ENCODE results near the gene RDH5.

Gene RDH5, protein sequence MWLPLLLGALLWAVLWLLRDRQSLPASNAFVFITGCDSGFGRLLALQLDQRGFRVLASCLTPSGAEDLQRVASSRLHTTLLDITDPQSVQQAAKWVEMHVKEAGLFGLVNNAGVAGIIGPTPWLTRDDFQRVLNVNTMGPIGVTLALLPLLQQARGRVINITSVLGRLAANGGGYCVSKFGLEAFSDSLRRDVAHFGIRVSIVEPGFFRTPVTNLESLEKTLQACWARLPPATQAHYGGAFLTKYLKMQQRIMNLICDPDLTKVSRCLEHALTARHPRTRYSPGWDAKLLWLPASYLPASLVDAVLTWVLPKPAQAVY

DNA sequence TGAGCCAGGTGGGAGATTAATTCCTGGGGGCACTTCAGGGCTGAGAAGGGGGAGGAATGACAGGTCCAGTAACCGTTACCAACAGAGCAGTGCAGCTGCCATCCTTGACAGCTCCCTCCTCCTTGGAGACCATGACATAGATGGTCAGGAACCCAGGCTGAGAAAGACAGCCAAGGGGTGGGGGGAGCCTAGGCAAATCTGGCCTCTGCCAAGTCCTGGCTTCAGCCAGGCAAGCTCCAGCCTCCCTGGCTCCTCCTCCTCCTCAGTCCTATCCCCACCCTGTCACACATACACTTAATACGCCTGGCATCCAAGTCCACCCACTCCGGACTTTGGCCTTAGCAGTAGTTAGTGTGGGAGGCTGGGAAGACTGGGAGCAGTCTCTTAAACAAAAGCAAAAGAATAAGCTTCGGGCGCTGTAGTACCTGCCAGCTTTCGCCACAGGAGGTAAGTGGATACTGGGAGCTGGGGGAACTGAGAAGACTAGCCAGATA is at the start of gene RDH5:
Gene RDH5 (plus strand): TSS at position 323 of the 494 bp plus-strand sequence. CDS start 792 bp downstream, outside the sequence.
- no peak for FAIRE-seq

DNA sequence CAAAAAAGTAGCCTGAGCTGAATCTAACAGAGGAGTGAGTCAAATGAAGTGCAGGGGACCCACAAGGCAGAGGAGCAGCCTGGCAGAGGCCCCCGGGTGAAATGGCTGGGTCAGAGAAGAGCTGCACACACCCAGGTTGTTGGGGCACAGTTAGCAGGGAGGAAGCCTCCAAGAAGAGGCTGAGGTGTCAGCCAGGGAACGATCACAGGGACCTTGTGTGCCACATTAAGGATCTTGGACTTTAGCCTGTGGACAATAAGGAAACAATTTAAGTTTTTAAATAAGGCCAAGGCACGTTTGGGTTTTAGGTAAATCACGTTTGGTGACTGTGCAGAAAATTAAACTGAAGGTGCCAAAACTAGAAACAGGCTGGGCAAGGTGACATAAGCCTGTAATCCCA is 48.4 kb upstream of the RDH5 start:
- FAIRE-seq, result no peak

DNA sequence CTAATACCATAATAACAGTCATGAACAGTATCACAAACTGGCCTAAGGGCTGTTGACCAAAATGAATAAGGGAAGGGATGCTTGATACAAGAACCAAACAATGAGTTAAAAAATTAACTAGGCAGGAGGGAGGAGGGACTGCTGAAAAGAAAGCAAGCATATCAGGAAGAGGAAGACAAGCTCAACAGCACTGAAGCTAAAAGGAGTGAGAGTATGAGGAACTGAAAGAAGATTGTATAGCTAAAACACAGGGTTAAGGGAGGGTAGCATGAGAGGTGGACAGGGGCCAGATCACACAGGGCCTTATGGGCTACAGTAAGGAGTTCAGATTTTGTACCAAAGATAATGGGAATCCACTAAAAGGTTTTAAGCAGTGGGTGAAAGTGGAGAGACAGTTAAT is 46.6 kb upstream of the RDH5 start:
- FAIRE-seq, result no peak

DNA sequence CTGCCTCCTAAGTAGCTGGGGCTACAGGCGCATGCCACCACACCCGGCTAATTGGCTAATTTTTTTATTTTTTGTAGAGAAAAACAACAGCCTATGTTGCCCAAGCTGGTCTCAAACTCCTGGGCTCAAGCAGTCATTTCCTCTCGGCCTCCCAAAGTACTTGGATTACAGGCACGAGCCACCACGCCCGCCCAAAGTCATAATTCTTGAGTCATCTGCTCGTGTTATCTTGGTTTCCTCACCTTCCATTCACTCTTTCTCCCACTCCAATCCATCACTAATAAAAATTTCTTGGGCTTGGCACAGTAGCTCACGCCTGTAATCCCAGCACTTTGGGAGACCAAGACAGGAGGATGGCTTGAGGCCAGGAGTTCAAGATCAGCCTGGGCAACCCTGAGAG is 44.5 kb upstream of the RDH5 start:
- FAIRE-seq, result no peak

DNA sequence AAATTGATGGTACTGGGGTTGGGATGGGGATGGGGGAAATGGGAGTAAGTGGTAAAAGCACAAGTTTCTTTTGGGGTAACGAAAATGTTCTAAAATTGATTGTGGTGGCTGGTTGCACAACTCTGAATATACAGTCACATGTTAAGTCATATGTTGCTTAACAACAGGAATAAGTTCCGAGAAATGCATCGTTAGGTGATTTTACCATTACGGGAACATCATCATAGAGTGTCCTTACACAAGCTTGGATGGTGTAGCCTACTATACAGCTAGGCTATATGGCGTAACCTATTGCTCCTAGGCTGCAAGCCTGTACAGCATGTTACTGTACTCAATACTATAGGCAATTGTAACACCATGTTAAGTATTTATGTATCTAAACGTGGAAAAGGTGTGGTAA is 43.5 kb upstream of the RDH5 start:
- no peak for FAIRE-seq

DNA sequence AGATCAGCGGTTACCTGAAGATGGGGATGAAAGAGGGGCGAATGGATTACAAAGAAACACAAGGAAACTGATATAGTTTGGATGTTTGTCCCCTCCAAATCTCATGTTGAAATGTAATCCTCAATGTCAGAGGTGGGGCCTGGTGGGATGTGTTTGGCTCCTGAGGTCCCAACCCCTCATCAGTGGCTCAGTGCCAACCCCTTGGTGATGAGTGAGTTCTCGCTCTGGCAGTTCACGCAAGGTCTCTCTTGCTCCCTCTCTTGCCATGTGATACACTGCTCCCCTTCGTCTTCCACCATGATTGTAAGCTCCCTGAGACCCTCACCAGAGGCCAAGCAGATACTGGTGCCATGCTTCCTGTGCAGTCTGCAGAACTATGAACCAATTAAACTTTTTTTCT is 40.5 kb upstream of the RDH5 start:
- FAIRE-seq, result no peak

DNA sequence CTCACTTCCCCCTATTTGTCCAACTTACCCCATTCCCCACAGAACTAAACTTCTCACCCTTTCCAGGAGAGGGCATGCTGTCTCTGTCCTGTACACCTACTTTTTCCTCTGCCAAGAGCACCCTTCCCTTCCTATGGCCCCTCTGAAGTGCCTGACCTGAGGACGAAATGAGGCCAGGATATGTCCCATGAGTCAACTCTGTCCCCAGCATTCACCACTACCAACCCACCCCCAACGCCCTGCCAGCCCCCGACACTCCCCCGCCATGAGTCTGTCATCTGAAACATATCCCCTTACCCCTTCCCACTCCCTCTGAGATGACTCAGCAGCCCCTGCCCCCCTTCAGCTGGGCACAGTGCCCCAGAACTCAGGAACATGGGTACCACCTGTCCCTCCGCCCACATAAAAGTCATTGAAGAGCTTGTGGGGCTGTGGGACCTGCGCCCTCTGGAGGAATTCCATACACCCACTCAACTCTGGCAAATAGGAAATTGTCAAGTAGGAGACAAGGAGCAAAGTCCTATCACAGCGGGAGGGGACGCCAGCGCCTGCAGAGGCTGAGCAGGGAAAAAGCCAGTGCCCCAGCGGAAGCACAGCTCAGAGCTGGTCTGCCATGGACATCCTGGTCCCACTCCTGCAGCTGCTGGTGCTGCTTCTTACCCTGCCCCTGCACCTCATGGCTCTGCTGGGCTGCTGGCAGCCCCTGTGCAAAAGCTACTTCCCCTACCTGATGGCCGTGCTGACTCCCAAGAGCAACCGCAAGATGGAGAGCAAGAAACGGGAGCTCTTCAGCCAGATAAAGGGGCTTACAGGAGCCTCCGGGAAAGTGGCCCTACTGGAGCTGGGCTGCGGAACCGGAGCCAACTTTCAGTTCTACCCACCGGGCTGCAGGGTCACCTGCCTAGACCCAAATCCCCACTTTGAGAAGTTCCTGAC is 38.8 kb upstream of the RDH5 start:
- no peak for FAIRE-seq

DNA sequence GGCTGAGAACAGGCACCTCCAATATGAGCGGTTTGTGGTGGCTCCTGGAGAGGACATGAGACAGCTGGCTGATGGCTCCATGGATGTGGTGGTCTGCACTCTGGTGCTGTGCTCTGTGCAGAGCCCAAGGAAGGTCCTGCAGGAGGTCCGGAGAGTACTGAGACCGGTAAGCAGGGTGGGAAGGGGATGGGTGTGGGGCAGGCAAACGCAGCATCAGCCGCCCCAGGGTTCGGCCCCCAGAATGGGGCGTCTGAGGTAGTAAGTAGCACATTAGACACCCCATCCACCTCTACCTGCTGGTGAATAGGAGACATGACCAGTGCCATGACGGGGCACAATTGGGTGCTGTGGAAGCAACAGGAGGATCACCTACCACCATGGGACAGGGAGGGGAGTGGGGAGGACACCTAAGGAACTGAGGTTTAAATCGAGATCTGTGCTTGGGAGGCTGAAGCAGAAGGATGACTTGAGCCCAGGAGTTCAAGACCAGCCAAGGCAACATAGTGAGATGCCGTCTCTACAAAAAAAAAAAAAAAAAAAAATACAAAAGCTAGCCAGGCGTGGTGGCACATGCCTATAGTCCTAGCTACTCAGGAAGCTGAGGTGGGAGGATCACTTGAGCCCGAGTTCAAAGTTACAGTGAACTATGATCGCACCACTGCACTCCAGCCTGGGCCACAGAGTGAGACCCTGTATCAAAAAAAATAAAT is 38.0 kb upstream of the RDH5 start:
- FAIRE-seq, result no peak

DNA sequence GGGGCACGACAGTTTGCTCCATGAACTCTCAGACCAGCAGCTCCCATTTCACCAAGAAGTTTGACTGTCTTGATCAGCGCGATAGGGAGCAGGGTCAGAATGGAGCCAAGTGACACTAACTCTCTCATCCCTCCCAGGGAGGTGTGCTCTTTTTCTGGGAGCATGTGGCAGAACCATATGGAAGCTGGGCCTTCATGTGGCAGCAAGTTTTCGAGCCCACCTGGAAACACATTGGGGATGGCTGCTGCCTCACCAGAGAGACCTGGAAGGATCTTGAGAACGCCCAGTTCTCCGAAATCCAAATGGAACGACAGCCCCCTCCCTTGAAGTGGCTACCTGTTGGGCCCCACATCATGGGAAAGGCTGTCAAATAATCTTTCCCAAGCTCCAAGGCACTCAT is 36.5 kb upstream of the RDH5 start:
- no peak for FAIRE-seq

DNA sequence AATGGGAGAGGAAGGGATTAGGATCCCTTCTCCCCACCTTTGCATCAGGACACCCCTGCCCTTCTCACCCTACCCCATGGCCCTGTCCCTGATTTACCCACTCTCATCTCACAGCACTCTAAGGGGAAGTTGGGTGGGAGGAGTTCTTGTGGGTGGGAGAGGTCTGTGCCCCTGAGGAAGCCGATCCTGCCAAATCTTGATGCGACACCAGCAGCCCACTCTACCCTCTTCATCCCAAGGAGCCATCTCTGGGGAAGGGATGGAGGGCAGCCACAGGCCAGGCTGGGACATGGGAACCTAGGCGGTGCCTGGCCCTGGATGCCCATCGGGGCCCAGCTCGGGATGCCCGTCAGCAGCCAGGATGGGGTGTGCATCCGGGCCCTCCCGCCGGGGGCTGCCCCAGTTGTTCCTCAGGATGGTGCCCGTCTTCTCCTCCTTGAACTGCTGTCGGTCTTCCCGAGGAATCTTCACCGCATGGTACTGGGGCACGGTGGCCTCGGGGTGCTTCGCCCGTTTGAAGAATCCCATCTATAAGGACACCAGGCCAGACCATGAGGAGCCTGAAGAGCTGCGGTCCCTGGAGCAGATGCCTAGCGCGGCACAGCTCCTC is 35.3 kb upstream of the RDH5 start:
- FAIRE-seq, result no peak

DNA sequence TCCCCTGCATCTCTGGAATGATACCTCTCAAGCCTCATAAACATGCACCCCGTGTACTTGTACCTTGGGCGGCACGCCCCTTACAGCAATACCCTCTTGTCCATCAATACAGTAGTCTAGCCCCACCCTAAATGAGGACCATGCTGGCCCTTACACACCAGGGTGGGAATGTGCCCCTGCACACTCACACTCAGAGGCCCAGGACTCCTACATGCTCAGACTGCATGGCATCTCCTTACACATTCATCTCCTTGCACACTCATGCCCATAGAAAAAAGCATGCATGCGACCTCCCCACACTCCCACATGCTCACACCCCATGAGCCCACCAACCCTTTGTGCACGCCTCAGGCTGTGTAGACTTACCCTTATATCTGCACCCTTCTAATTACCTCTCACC is 34.5 kb upstream of the RDH5 start:
- FAIRE-seq, result no peak

DNA sequence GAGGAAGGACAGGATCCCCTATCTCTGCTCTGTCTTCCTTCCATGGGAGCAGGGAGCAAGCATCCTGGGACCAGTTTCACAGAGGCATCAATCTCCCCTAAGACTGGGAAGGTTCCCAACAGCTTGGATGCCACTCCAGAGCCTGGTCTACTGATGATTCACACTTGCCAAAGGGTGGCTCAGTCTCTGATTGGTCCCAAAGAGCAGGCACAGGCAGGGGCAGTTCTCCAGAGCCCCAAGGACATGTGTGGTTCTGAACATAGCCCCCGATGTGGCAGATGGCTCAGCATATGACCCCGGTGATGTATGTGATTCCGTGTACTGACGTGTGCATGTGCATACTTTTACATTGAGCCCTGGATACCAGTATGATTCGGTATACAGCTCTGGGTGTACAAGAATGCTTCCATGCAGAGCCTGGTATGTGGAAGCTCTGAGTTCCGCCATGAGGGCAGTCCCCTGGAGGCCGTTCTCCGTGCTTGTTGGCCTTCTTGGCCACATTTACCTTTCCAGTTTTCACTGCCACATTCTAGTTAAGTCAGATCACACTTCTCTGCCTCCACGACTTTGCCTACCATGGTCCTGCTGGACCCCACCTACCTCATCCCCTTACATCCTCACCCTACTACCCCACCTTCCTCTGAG is 33.7 kb upstream of the RDH5 start:
- no peak for FAIRE-seq

DNA sequence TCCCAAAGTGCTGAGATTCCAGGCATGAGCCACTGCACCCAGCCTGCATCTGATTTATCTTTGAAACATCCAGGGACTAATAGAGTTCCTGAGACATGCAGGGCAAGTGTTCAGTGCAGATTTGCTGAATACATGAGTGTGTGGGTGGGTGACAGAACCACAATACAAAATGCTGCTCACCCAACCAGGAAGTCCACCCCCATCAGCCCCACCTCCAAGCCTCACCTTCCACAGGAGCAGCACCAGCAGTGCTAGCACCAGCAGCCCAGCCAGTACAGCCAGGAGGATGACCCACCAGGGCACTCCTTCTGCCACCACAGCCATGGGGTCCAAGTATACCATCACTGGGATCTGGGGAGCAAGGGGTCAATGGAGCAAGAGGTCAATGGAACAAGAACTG is 32.4 kb upstream of the RDH5 start:
- FAIRE-seq, result no peak

DNA sequence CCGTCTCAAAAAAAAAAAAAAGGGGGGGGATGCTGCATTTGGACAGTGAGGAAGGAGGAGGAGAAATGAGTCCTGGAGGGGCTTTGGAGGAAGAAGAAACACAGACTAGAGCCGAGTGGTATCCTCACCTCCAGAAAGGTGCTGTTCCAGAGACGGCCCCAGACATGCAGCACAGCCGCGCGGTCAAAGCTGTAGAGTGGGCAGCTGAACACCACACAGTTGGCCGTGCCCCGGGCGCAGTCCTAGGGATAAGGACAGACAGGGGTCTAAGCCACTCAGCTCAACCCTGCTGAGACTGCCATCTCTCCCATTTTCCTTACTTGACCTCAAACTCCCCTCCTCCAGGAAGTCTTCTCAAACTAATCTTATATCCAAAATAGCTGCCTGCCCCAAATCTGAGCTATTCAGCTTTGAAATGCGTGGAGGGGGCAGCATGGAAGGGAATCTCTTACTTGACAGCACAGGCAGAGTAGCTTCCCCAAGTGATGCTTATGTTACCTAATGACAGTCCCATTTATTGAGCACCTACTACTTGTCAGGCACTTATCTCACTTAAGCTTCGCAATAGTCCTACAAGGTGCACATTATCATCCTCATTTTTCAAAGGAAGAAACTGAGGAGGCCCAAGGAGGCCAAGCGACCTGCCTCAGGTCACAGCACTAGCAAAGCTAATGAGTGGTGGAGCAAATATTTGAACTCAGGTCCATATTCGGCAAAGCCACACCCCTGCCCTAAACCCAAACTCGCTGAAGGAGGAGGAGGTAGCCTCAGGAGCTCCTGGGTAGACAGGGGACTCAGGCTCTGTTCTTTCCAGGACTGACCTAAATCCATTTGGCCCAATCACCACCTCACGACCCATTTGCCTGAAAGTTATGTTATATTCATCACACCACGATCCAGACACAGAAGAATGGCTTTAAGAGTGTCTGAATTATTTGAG is 31.2 kb upstream of the RDH5 start:
- FAIRE-seq, result no peak

DNA sequence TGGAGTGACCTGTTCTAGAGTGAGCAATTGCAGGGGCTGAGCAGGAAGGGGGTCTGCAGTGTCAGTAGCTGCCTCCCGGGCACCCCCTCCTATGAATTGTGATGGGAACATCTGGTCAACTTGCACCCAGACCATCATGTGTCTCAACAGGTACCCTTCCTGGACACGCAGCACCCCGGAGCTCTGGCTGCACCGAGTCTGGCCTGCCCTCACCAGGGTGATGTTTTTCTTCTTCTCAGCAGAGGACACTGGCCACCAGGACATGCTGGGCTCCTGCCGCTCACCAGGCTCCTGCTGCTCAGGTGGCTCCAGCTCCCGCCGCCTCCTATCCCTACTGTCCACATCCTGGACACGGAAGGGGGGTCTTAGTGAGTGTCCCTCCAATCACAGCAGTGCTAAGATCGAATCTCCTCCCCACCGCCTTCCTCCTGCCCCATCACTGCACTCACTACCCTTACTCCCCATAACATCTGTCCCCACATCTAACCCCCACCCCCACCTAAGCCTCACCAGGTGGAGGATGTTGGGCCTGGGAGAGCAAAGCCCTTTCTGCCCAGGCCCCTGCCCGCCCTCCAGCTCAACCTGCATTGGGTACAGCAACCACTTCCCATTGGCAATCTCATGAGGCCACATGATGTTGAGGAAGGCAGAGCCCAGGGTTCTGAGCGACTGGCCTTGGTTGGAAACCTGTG is 27.4 kb upstream of the RDH5 start:
- FAIRE-seq, result no peak

DNA sequence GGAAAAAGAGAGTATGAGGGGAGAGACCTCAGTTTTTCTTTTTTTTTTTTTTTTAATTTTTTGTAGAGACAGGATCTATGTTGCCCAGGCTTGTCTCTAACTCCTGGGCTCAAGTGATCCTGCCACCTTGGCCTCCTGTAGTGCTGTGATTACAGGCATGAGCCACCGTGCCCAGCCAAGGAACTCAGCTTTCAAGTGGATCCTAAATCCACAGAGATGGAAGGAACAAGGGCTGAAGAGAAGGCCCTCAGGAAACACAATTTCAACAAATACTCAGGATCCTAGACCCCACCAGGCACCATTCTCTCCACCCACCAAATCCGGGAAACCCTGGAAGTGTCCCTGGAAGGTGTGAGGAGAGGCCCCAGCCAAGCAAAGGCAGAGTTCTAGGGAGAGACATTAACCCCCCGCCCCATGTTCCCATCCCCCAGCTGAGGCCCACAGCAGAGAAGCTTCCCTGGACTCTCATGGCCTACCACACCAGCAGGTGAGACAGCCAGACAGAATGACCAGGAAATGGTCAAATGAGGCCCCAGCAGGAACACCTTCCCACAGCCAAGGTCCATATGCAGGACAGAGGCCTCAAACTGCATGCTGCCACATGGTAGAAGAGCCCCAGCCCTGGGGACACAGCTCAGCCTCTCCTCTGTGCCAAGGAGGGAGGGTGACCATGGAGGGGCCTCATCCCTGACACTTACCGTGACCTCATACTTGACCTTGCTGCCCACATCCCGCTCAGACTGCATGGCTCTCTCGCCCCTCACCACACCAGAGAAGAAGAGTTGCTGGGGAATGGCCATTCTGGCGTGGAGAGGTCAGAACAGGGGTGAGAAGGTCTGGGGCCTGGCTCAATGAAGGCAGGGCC is 26.6 kb upstream of the RDH5 start:
- FAIRE-seq, result no peak

DNA sequence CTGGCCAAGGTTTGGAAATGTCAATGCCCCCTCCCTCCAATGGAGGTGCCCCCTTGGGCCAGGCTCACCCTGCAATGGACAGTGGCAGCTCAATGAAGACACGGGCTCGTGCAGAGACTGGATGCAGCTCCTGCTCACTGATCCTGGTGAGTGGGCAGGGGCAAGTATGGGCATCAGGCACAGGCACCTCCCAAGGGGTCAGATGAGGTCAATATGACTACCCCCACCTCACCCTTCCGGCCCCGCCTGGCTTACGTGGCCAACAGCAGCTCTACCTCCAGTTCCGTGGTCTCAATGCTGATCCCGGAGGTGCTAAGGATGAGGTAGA is 26.0 kb upstream of the RDH5 start:
- no peak for FAIRE-seq

DNA sequence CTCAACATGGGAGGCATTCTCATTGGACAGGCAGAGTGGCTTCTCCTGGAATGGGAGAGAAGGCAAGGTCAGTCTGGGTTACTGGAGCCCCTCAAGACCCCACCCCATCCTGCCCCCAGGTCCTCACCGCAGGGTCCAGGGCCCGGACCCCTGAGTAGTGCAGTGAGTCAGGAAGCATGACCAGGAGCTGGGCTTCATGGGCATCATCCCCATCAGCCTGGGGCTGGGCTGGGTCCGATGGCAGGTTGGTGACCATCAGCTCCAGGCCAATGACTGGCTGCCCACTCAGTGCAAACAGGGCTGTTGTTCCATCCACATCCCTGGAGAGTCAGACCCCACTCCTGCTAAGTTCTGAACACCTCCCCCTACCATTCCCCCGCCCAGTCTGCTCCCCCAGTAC is 25.5 kb upstream of the RDH5 start:
- no peak for FAIRE-seq

DNA sequence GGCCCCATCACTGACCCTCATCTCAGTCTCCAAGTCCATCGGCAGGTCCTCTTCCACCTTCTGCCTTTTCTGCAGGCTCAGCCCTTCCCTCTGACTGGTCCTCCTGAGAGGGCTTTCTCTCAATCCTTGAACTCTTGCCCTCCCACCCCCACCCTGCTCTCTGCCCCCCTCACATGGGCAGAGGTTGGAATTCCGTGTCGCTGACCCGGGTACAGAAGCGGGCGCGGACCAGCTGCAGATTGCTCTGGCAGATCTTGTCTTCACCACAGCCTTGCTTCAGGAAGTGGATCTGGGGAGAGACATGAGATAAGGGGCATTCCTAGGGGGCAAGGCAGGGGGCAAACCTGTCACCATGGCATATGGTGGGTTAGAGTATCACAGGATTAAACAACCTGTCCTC is 24.8 kb upstream of the RDH5 start:
- no peak for FAIRE-seq

DNA sequence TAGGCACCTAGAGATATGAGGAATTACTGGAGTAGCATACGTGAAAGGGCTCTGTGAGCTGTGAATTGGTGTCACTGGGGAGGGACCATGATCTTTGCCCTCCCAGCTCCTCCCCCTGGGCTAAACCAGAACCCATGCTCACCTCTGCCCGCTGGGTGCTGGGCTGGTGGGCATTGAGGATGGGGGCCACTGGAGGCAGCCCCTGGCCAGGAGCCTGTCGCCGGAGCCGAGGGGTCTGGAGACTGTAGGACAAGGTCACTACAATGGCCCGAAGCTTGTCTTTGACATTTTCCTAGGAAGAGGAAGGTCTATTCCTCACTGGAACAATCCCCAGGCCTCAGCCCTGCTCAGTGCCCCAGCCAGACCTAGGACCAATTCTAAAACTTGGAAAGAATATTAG is 24.1 kb upstream of the RDH5 start:
- no peak for FAIRE-seq

Data from islet of Langerhans (tissue), 1 donor.